Glutamatergic neuron (in vitro differentiated cells): ENCODE results near the gene HOXC9. TPM values are rescaled to one million over a fixed set of nuclear protein-coding genes. Genes with fewer than 3 reads are reported as not detected.

ENCODE experiments used
- DNase-seq: peaks from one replicate; pipeline ENCODE4 v3.0.0; 2022
- H3K27ac Mint-ChIP-seq: one replicate; pipeline ENCODE4 v1.8.0; 2020; ENCODE audit warnings: mild to moderate bottlenecking, mixed read lengths, inconsistent platforms; ENCODE audit not compliant: unreplicated experiment
- H3K27me3 Mint-ChIP-seq: one replicate; pipeline ENCODE4 v1.8.0; 2020; ENCODE audit warnings: mild to moderate bottlenecking, moderate library complexity, mixed read lengths, inconsistent platforms; ENCODE audit not compliant: unreplicated experiment
- H3K36me3 Mint-ChIP-seq: one replicate; pipeline ENCODE4 v1.8.0; 2020; ENCODE audit warnings: mild to moderate bottlenecking, mixed read lengths, inconsistent platforms; ENCODE audit not compliant: unreplicated experiment
- H3K4me1 Mint-ChIP-seq: one replicate; pipeline ENCODE4 v1.8.0; 2020; ENCODE audit warnings: mild to moderate bottlenecking, low read depth, mixed read lengths, inconsistent platforms; ENCODE audit not compliant: unreplicated experiment
- H3K4me3 Mint-ChIP-seq: one replicate; pipeline ENCODE4 v1.8.0; 2020; ENCODE audit warnings: mild to moderate bottlenecking, mixed read lengths, inconsistent platforms; ENCODE audit not compliant: unreplicated experiment
- H3K9me3 Mint-ChIP-seq: one replicate; pipeline ENCODE4 v1.8.0; 2020; ENCODE audit warnings: mild to moderate bottlenecking, moderate library complexity, mixed read lengths, inconsistent platforms; ENCODE audit not compliant: unreplicated experiment
- CTCF ChIP-seq: fragments of 200-600 bp; sonication (generic); IDR thresholded peaks from one replicate; pipeline ENCODE4 v1.5.0; 2021; ENCODE audit not compliant: partially characterized antibody, unreplicated experiment
- total RNA-seq: library from RNA; stranded (reverse); fragmentation: NEBNext Ultra II Directional; extraction: Animal tissue kit (Norgen Biotek cat#: 25700); gene quantifications from one replicate; pipeline ENCODE4 v1.2.1, GENCODE V29; 2021; ENCODE audit not compliant: unreplicated experiment

The HOXC9 gene
- total RNA-seq, 1 donor from 2014 or later = not detected

GRCh38 chr12:54009171-54010052 lies 9.5 kb downstream of the HOXC9 start:
- Mint-ChIP-seq H3K36me3 (no peaks in the 10 kb centered on the region), H3K4me3 (no peak overlapping the region), H3K27me3 (peaks cover 45% of the 10 kb centered on the region), H3K4me1 (no peaks in the 10 kb centered on the region), H3K9me3 (peaks cover 2% of the 10 kb centered on the region), H3K27ac (no peak overlapping the region)
- DNase-seq = peak; percentile 49
- TF ChIP-seq CTCF = no peak

- H3K4me1 Mint-ChIP-seq = no peaks in the 10 kb centered on the region
- H3K27ac Mint-ChIP-seq = no peak overlapping the region
- DNase-seq = no peak
- H3K4me3 Mint-ChIP-seq = no peak overlapping the region
- no peak for TF ChIP-seq CTCF
- H3K9me3 Mint-ChIP-seq = peaks cover 4% of the 10 kb centered on the region
- peaks cover 46% of the 10 kb centered on the region for H3K27me3 Mint-ChIP-seq
- no peaks in the 10 kb centered on the region for H3K36me3 Mint-ChIP-seq
Measured at GRCh38 chr12:54010053-54010971, 10.4 kb downstream of the HOXC9 start.

GRCh38 chr12:54010972-54011664 lies 11.2 kb downstream of the HOXC9 start:
- Mint-ChIP-seq H3K9me3 (peaks cover 4% of the 10 kb centered on the region), H3K4me1 (no peaks in the 10 kb centered on the region), H3K36me3 (no peaks in the 10 kb centered on the region), H3K4me3 (no peak overlapping the region), H3K27me3 (peaks cover 46% of the 10 kb centered on the region), H3K27ac (no peak overlapping the region)
- DNase-seq = no peak
- no peak for TF ChIP-seq CTCF

GRCh38 chr12:54011665-54012532 lies 11.9 kb downstream of the HOXC9 start:
- no peaks in the 10 kb centered on the region for H3K36me3 Mint-ChIP-seq
- no peak overlapping the region for H3K27ac Mint-ChIP-seq
- no peak for DNase-seq
- no peak for TF ChIP-seq CTCF
- H3K9me3 Mint-ChIP-seq = peaks cover 6% of the 10 kb centered on the region
- H3K4me1 Mint-ChIP-seq = no peaks in the 10 kb centered on the region
- H3K4me3 Mint-ChIP-seq = no peak overlapping the region
- H3K27me3 Mint-ChIP-seq = peaks cover 44% of the 10 kb centered on the region
